Activated naive CD4-positive, alpha-beta T cell treated with anti-CD3 and anti-CD28 coated beads for 36 hours (primary cell): ENCODE results near the gene NHLRC3. TPM values are rescaled to one million over a fixed set of nuclear protein-coding genes. Genes with fewer than 3 reads are reported as not detected.
"Not testable (repeated sequence)": the region's sequence is repeated elsewhere in the genome, so short reads cannot be mapped to it uniquely, and the experiment has no call there.

Experiments used
- CTCF ChIA-PET: fragments of 350-600 bp; sonication (Branson Sonifier 250); formaldehyde crosslinking; loops from one replicate; lab custom pipeline; 2021; ENCODE audit warnings: antibody characterized with exemption; lab: Charles Lee
- DNase-seq: peaks from one replicate; pipeline ENCODE4 v3.0.0-alpha.2; 2020
- H3K27ac Mint-ChIP-seq: one replicate; pipeline ENCODE4 v1.8.0; 2021; ENCODE audit warnings: mild to moderate bottlenecking, mixed read lengths
- H3K27me3 Mint-ChIP-seq: one replicate; pipeline ENCODE4 v1.8.0; 2021; ENCODE audit warnings: low read depth, mixed read lengths
- H3K36me3 Mint-ChIP-seq: one replicate; pipeline ENCODE4 v1.8.0; 2021; ENCODE audit warnings: low read depth, mixed read lengths
- H3K4me1 Mint-ChIP-seq: one replicate; pipeline ENCODE4 v1.8.0; 2021; ENCODE audit warnings: low read depth, mixed read lengths
- H3K4me3 Mint-ChIP-seq: one replicate; pipeline ENCODE4 v1.8.0; 2021; ENCODE audit warnings: mild to moderate bottlenecking, moderate library complexity, mixed read lengths
- H3K9me3 Mint-ChIP-seq: one replicate; pipeline ENCODE4 v1.8.0; 2021; ENCODE audit warnings: mixed read lengths
- intact Hi-C: fragments of 100-400 bp; cut with micrococcal nuclease; formaldehyde crosslinking; loops from one replicate; pipeline ENCODE4 v1.15.1; 2023
- total RNA-seq, 2 experiments: library from RNA; stranded (reverse); gene quantifications; one replicate each; pipeline ENCODE4 v1.2.3, GENCODE V29; 2021

Gene NHLRC3, protein sequence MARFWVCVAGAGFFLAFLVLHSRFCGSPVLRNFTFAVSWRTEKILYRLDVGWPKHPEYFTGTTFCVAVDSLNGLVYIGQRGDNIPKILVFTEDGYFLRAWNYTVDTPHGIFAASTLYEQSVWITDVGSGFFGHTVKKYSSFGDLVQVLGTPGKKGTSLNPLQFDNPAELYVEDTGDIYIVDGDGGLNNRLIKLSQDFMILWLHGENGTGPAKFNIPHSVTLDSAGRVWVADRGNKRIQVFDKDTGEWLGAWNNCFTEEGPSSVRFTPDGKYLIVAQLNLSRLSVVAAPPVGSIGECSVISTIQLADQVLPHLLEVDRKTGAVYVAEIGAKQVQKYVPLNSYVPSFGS
- total RNA-seq = 10 to 100 TPM; 12.0 to 13.1 TPM

DNA sequence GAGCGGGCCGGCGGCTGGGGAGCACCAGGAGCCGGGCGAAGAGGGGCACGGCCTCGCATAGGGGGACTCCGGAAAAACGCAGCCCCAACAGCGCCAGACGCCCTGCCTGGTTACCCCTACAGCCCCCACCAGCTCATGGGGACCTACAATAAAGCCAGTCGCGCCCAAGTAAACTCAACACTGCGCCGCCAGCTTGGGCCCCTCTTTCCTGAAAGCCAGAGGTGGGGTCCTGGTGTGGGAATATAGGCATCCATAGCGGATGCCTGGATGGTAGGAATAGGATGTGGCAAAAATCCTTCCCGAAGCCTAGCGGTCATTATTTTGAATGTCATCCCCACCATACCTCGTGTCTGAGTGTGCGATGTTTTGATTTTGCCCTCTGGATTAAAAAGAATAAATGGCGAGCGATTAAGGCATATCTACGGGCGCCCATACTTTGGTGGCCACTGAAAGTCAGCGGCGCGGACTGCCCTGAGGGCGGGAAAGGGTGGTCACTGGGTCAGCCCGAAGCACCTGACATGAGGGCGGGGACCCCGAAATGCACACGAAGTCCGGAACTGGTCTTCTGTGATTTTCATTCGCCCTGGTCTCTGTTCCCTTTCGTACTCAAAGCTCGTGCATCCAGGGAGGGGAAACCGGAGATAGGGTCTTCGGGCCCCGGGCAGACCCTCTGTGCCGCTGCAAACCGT is at the start of gene NHLRC3, which contains the start of gene PROSER1:
NHLRC3 (plus strand) TSS at position 577 of the 689 bp plus-strand sequence. CDS start 184 bp downstream, outside the sequence.
PROSER1 (minus strand) TSS at position 210 of the 689 bp plus-strand sequence. CDS start 847 bp downstream, outside the sequence.
- CTCF ChIA-PET = interaction anchor here (0.5 to 2.4 kb wide), 4 partner anchors 10 to 574 kb away, joined by 3 to 8 read pairs (median 6); no protein-coding TSS in a partner anchor
- Mint-ChIP-seq H3K36me3 (peaks cover 7% of the 10 kb centered on the region), H3K27ac (peak within 1 kb of the TSS; percentile 90), H3K9me3 (no peaks in the 10 kb centered on the region), H3K27me3 (no peaks in the 10 kb centered on the region), H3K4me1 (peaks cover 41% of the 10 kb centered on the region), H3K4me3 (peak within 1 kb of the TSS; percentile 90)
- intact Hi-C loops = loop anchor here (1.0 to 10.0 kb wide), 11 partner anchors 21 to 1979 kb away; partner anchors contain the start of genes COG6, ELF1, LHFPL6 and MRPS31
- peak; percentile 86 for DNase-seq

GRCh38 chr13:38990693-38991092 is 47.6 kb upstream of the NHLRC3 start, which contains the start of gene STOML3:
TSS of gene STOML3 (minus strand) at chr13:38990831. CDS start at chr13:38990721, 110 bp downstream.
- H3K4me3 Mint-ChIP-seq = no peak within 1 kb of the TSS
- peaks cover 5% of the 10 kb centered on the region for H3K27me3 Mint-ChIP-seq
- H3K36me3 Mint-ChIP-seq = no peaks in the 10 kb centered on the region
- no peak within 1 kb of the TSS for H3K27ac Mint-ChIP-seq
- CTCF ChIA-PET = no interaction called here
- no peaks in the 10 kb centered on the region for H3K9me3 Mint-ChIP-seq
- H3K4me1 Mint-ChIP-seq = peaks cover 6% of the 10 kb centered on the region
- intact Hi-C loops = no loop called here
- no peak for DNase-seq

GRCh38 chr13:38993381-38993780 is 44.9 kb upstream of the NHLRC3 start:
- no peaks in the 10 kb centered on the region for H3K9me3 Mint-ChIP-seq
- CTCF ChIA-PET = no interaction called here
- no peak for DNase-seq
- H3K27ac Mint-ChIP-seq = no peak overlapping the region
- intact Hi-C loops = no loop called here
- H3K4me1 Mint-ChIP-seq = peaks cover 6% of the 10 kb centered on the region
- no peaks in the 10 kb centered on the region for H3K36me3 Mint-ChIP-seq
- H3K27me3 Mint-ChIP-seq = peaks cover 3% of the 10 kb centered on the region
- no peak overlapping the region for H3K4me3 Mint-ChIP-seq

DNA sequence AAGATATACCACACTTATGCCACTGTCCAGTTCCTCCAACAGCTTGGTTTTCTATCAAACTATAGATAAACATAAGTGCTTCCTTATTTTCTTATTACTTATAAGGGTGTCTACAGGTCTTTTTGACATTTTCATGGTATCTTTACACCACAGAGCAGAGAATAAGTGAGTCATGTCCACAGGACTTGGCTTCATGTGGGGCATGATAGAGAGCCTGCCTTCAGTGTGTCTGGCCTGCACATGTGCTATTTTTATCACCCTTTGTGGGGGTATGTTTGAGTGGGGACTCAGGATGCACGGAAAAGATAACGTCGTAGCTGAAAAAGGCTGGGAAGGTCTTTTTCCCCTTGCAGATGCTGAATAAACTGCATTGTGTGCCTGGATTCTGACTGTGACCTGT is 39.5 kb upstream of the NHLRC3 start:
- intact Hi-C loops = no loop called here
- CTCF ChIA-PET = no interaction called here
- H3K9me3 Mint-ChIP-seq = no peaks in the 10 kb centered on the region
- H3K27ac Mint-ChIP-seq = no peak overlapping the region
- H3K4me3 Mint-ChIP-seq = no peak overlapping the region
- no peaks in the 10 kb centered on the region for H3K36me3 Mint-ChIP-seq
- DNase-seq = no peak
- H3K4me1 Mint-ChIP-seq = peaks cover 5% of the 10 kb centered on the region
- no peaks in the 10 kb centered on the region for H3K27me3 Mint-ChIP-seq

GRCh38 chr13:39006371-39007111 is 31.7 kb upstream of the NHLRC3 start:
- intact Hi-C loops, H3K9me3 Mint-ChIP-seq, CTCF ChIA-PET, H3K4me1 Mint-ChIP-seq, H3K27me3 Mint-ChIP-seq, H3K4me3 Mint-ChIP-seq, DNase-seq, H3K27ac Mint-ChIP-seq: not testable (repeated sequence)
- H3K36me3 Mint-ChIP-seq = peaks cover 28% of the 10 kb centered on the region

GRCh38 chr13:39012608-39013007 is 25.6 kb upstream of the NHLRC3 start:
- Mint-ChIP-seq H3K27me3 (no peaks in the 10 kb centered on the region), H3K9me3 (no peaks in the 10 kb centered on the region), H3K4me3 (no peak overlapping the region), H3K36me3 (peaks cover 54% of the 10 kb centered on the region), H3K27ac (no peak overlapping the region), H3K4me1 (peaks cover 6% of the 10 kb centered on the region)
- DNase-seq = no peak
- CTCF ChIA-PET = no interaction called here
- intact Hi-C loops = no loop called here

- Mint-ChIP-seq H3K4me1 (peaks cover 6% of the 10 kb centered on the region), H3K27me3 (no peaks in the 10 kb centered on the region), H3K27ac (no peak overlapping the region), H3K4me3 (no peak overlapping the region), H3K9me3 (no peaks in the 10 kb centered on the region), H3K36me3 (peaks cover 52% of the 10 kb centered on the region)
- intact Hi-C loops = no loop called here
- CTCF ChIA-PET = no interaction called here
- no peak for DNase-seq
Measured at GRCh38 chr13:39013462-39013861, 24.8 kb upstream of the NHLRC3 start.

- no peaks in the 10 kb centered on the region for H3K9me3 Mint-ChIP-seq
- no peak for DNase-seq
- no peak overlapping the region for H3K27ac Mint-ChIP-seq
- no peak overlapping the region for H3K4me3 Mint-ChIP-seq
- peaks cover 6% of the 10 kb centered on the region for H3K4me1 Mint-ChIP-seq
- CTCF ChIA-PET = interaction anchor here (1.4 to 3.5 kb wide), 4 partner anchors 11 to 600 kb away, joined by 3 to 13 read pairs (median 4); no protein-coding TSS in a partner anchor
- peaks cover 41% of the 10 kb centered on the region for H3K36me3 Mint-ChIP-seq
- intact Hi-C loops = loop anchor here (2.0 to 5.0 kb wide), 2 partner anchors 21 to 94 kb away; no protein-coding TSS in a partner anchor
- H3K27me3 Mint-ChIP-seq = no peaks in the 10 kb centered on the region
Measured at GRCh38 chr13:39016087-39016486, 22.2 kb upstream of the NHLRC3 start.

- Mint-ChIP-seq H3K4me1 (peaks cover 6% of the 10 kb centered on the region), H3K36me3 (peaks cover 42% of the 10 kb centered on the region), H3K27ac (no peak overlapping the region), H3K27me3 (no peaks in the 10 kb centered on the region), H3K4me3 (no peak overlapping the region), H3K9me3 (no peaks in the 10 kb centered on the region)
- peak; percentile 19 for DNase-seq
- CTCF ChIA-PET = interaction anchor here (0.7 to 3.5 kb wide), 4 partner anchors 10 to 34 kb away, joined by 3 to 13 read pairs (median 4); no protein-coding TSS in a partner anchor
- intact Hi-C loops = loop anchor here (2.0 to 5.0 kb wide), 2 partner anchors 20 to 94 kb away; no protein-coding TSS in a partner anchor
Measured at GRCh38 chr13:39016787-39017186, 21.5 kb upstream of the NHLRC3 start.

DNA sequence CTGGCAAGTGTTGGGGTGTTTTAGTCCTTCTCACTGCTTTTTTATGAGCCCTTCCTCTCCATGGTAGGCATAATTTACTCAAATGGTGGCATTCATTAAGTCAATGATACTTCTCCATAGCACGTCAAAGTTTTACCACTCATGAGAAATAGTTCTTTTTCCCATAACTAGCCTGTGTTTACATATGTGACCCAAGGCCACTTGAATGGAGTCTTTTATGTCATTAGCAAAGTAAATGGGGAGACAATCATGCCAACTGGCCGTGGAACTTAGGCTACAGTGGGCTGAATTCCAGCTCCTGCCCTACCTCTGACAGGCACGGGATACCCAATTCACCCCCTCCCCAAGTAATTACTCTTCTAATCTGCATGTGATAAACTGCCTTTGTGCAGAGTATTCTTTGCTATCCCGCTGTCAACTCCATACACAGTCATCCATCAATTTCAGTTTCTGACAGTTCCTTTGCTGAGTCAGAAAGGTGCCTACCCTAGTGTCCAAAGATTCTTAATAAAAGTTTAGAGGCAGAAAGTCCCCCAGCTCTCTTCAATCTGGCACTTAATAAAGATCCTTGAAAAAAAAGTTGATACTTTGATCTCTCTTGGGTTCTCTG is 17.3 kb upstream of the NHLRC3 start:
- no peaks in the 10 kb centered on the region for H3K27me3 Mint-ChIP-seq
- H3K9me3 Mint-ChIP-seq = no peaks in the 10 kb centered on the region
- peaks cover 41% of the 10 kb centered on the region for H3K36me3 Mint-ChIP-seq
- H3K27ac Mint-ChIP-seq = no peak overlapping the region
- no peak overlapping the region for H3K4me3 Mint-ChIP-seq
- CTCF ChIA-PET = interaction anchor here (0.6 kb wide), 1 partner anchor 30 kb away, joined by 3 read pairs; no protein-coding TSS in a partner anchor
- intact Hi-C loops = no loop called here
- no peak for DNase-seq
- H3K4me1 Mint-ChIP-seq = peaks cover 6% of the 10 kb centered on the region

GRCh38 chr13:39023316-39023715 is 14.9 kb upstream of the NHLRC3 start:
- DNase-seq = no peak
- Mint-ChIP-seq H3K36me3 (peaks cover 44% of the 10 kb centered on the region), H3K27me3 (no peaks in the 10 kb centered on the region), H3K27ac (no peak overlapping the region), H3K4me3 (no peak overlapping the region), H3K4me1 (no peaks in the 10 kb centered on the region), H3K9me3 (no peaks in the 10 kb centered on the region)
- intact Hi-C loops = no loop called here
- CTCF ChIA-PET = no interaction called here
